ENCODE measurements around the gene SCUBE1. TPM values are rescaled to one million over a fixed set of nuclear protein-coding genes. Genes with fewer than 3 reads are reported as not detected.

Gene SCUBE1
- total and polyA plus RNA-seq, 4 donors: 1.6 to 7.9 (median 5.0) TPM

DNA sequence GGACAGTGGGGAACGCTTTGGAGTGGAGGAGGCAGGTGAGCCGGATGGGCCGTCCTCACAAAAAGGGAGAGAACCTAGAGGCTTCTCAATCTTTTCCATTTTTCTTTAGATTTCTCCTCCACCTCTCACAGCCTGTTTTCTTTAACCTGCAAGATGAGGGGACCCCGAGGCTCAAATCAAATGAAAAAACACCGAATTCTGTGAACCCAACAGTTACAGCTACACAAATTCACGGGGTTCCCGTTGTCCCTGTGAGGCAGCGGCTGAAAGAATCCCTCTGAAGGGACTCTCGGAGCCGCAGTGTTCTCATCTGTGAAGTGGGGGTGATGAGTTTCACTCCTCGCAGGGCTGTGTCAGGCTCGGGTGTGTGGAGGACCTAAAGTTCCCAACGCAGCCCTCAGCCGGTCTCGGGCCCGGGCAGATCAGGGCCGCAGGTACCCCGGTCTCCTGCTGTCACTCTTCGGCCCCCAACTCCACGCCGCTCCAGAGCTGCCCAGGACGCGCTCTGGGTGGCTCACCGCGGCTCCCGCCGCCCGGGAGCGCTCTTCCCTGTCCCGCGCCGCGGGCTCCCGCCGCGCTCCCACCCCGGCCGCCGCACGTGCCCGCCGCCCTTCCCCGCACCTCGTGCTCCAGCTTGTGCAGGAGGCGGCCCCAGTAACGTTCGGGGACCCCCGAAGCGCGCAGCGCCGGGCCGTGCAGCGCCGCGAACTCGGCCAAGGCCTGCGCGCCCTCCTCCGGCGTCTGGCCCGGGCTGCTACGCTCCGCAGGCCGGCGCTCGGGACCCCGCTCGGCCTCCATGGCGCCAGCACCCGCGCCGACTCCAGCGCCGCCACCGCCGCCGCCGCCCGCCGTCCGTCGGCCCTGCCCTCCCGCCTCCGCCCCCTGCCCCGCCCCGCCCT, 156.7 kb downstream of the SCUBE1 start, which contains the start of gene TTLL12:
TTLL12 (minus strand) TSS at position 863 of the 899 bp plus-strand sequence; CDS start at position 798, 65 bp downstream.
- Histone ChIP-seq H3K4me3 (peak within 1 kb of the TSS; percentile 70), H3K4me1 (ENCODE audit: control insufficient read depth in 5 of 5, insufficient read depth in 5 of 5, low read length in 5 of 5) (peaks cover 0 to 20% (median 14%) of the 10 kb centered on the region in 5 donors), H3K36me3 (ENCODE audit: control insufficient read depth in 4 of 4, insufficient read depth in 4 of 4, low read length in 4 of 4) (peaks cover 0 to 3% (median 1%) of the 10 kb centered on the region in 4 donors), H3K9ac (ENCODE audit: insufficient read depth in 1 of 2, low read length in 2 of 2) (peak within 1 kb of the TSS; percentile 46 to 78), H3K27me3 (ENCODE audit: control insufficient read depth in 3 of 3, insufficient read depth in 3 of 3, low read length in 2 of 3) (no peaks in the 10 kb centered on the region), H3K9me3 (ENCODE audit: control insufficient read depth in 4 of 4, insufficient read depth in 3 of 4, low read length in 3 of 4) (no peaks in the 10 kb centered on the region), H3K27ac (ENCODE audit: low read depth in 1 of 2, low read length in 1 of 2) (peak within 1 kb of the TSS; percentile 94 to 96)
- no peak for ATAC-seq (ENCODE audit: insufficient read depth, low FRiP score)
- TF ChIP-seq, protein P1, sequence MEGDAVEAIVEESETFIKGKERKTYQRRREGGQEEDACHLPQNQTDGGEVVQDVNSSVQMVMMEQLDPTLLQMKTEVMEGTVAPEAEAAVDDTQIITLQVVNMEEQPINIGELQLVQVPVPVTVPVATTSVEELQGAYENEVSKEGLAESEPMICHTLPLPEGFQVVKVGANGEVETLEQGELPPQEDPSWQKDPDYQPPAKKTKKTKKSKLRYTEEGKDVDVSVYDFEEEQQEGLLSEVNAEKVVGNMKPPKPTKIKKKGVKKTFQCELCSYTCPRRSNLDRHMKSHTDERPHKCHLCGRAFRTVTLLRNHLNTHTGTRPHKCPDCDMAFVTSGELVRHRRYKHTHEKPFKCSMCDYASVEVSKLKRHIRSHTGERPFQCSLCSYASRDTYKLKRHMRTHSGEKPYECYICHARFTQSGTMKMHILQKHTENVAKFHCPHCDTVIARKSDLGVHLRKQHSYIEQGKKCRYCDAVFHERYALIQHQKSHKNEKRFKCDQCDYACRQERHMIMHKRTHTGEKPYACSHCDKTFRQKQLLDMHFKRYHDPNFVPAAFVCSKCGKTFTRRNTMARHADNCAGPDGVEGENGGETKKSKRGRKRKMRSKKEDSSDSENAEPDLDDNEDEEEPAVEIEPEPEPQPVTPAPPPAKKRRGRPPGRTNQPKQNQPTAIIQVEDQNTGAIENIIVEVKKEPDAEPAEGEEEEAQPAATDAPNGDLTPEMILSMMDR (IDR thresholded peaks at IDR 0.05; ENCODE audit: control extremely low read depth, extremely low read depth): no peak
- WGBS, 2 donors: 1 to 6% methylated on average over 45 to 86 of the region's 87 CpGs
- DNase-seq: peak; percentile 62 to 78 (median 76)

DNA sequence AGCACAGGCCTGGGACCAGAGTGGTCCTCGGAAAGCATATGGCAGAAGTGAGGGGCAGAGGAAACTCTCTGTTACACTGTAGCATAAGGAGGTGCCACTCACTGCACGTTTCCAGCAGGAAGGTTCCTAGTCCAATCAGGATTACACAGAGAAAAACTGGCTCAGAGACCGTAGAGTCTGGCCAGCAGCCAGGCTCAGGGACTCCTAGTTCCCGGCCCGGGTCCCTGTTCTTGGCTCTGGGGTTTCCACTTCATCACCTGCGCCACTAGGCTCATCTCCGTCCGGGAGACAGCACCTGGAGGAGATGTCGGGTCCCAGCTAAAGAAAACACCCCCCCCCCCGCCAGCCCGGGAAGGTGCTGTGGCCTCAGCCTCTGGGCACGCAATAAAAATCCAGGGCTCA, 157.3 kb downstream of the SCUBE1 start:
- 22 to 46% methylated on average over 12 of the region's 12 CpGs for WGBS, 2 donors
- Histone ChIP-seq H3K9me3 (ENCODE audit: control insufficient read depth in 4 of 4, insufficient read depth in 3 of 4, low read length in 3 of 4) (no peaks in the 10 kb centered on the region), H3K27me3 (ENCODE audit: control insufficient read depth in 3 of 3, insufficient read depth in 3 of 3, low read length in 2 of 3) (no peaks in the 10 kb centered on the region), H3K9ac (ENCODE audit: insufficient read depth in 1 of 2, low read length in 2 of 2) (no peak overlapping the region), H3K4me3 (no peak overlapping the region), H3K27ac (ENCODE audit: low read depth in 1 of 2, low read length in 1 of 2) (no peak overlapping the region), H3K36me3 (ENCODE audit: control insufficient read depth in 4 of 4, insufficient read depth in 4 of 4, low read length in 4 of 4) (peaks cover 0 to 8% (median 1%) of the 10 kb centered on the region in 4 donors), H3K4me1 (ENCODE audit: control insufficient read depth in 5 of 5, insufficient read depth in 5 of 5, low read length in 5 of 5) (peaks cover 0 to 20% (median 15%) of the 10 kb centered on the region in 5 donors)
- TF ChIP-seq, protein P1 (IDR thresholded peaks at IDR 0.05; ENCODE audit: control extremely low read depth, extremely low read depth): no peak
- ATAC-seq (ENCODE audit: insufficient read depth, low FRiP score) (no peak), DNase-seq (peak; percentile 50 to 79 (median 69))

DNA sequence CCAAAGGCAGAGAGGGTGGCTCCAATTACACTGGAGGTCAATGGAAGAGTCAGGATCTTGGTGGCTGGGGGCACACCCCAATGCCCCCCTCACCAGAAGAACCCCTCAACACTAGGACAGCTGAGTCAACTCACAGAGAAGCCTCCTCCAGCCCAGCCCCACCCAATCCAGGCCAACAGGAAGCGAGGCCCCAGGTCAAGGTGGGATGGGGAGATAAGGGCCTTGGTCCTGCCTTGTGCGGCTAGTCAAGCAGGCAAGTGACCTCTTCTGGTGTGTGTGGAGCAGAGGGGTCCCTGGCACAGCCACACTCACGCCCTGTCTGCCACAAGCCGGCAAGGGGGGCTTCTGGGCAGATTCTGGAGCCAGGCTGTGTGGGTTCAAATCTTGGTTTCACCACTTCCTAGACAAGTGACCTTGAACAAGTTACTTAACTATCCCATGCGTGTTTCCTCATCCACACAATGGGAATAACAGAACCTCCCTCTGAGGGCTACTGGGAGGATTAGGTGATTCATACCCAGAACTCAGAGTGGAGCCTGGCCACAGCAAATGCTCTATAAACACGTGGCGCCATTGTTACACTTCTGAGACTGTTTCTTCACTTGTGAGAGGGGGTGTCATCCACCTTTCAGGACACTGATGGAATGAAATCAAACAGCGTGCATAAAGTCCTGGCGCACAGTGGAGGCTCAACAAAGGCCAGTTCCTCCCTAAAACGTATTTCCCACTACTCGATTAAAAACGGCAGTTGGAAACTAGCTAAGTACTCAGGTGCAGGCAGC, 159.5 kb downstream of the SCUBE1 start:
- Histone ChIP-seq H3K4me1 (ENCODE audit: control insufficient read depth in 5 of 5, insufficient read depth in 5 of 5, low read length in 5 of 5) (peaks cover 0 to 20% (median 17%) of the 10 kb centered on the region in 5 donors), H3K9ac (ENCODE audit: insufficient read depth in 1 of 2, low read length in 2 of 2) (no peak overlapping the region), H3K27me3 (ENCODE audit: control insufficient read depth in 3 of 3, insufficient read depth in 3 of 3, low read length in 2 of 3) (no peaks in the 10 kb centered on the region), H3K9me3 (ENCODE audit: control insufficient read depth in 4 of 4, insufficient read depth in 3 of 4, low read length in 3 of 4) (no peaks in the 10 kb centered on the region), H3K36me3 (ENCODE audit: control insufficient read depth in 4 of 4, insufficient read depth in 4 of 4, low read length in 4 of 4) (peaks cover 0 to 25% (median 10%) of the 10 kb centered on the region in 4 donors), H3K27ac (ENCODE audit: low read depth in 1 of 2, low read length in 1 of 2) (no peak overlapping the region), H3K4me3 (no peak overlapping the region)
- ATAC-seq (ENCODE audit: insufficient read depth, low FRiP score) (no peak), DNase-seq (no peak)
- WGBS, 2 donors: 74 to 78% methylated on average over 12 of the region's 12 CpGs
- TF ChIP-seq, protein P1 (IDR thresholded peaks at IDR 0.05; ENCODE audit: control extremely low read depth, extremely low read depth): no peak
